Ureter (tissue), 1 donor: ENCODE results near the gene CALHM1. TPM values are rescaled to one million over a fixed set of nuclear protein-coding genes. Genes with fewer than 3 reads are reported as not detected.
"Not testable (repeated sequence)": the region's sequence is repeated elsewhere in the genome, so short reads cannot be mapped to it uniquely, and the experiment has no call there.

Source experiments
- DNase-seq: peaks from one replicate; pipeline ENCODE4 v3.0.0-alpha.2; 2020; ENCODE audit warnings: low spot score
- total RNA-seq: library from RNA; stranded (reverse); gene quantifications from one replicate; pipeline ENCODE4 v1.2.4, GENCODE V29; 2023
- donor health status: DM: yes; HTN: yes; CAD: no.

CALHM1 gene
- not detected for total RNA-seq

GRCh38 chr10:103458720-103459119 lies at the start of gene CALHM1:
Gene CALHM1, minus strand, starts transcription at chr10:103458900. Its CDS starts 149 bp downstream, at chr10:103458751.
- no peak for DNase-seq

- no peak for DNase-seq
These were observed 48.8 kb upstream of the CALHM1 start for GRCh38 chr10:103507235-103508191.

- no peak for DNase-seq
These were observed 47.4 kb upstream of the CALHM1 start for GRCh38 chr10:103506061-103506460.

- DNase-seq: no peak
These were observed 45.6 kb upstream of the CALHM1 start for GRCh38 chr10:103504181-103504783.

GRCh38 chr10:103503777-103504176 lies 45.1 kb upstream of the CALHM1 start:
- not testable (repeated sequence) for DNase-seq

- DNase-seq: no peak
These were observed 44.4 kb upstream of the CALHM1 start for GRCh38 chr10:103502849-103503660.

- no peak for DNase-seq
These were observed 42.5 kb upstream of the CALHM1 start for GRCh38 chr10:103501186-103501585.

GRCh38 chr10:103500481-103500880 lies 41.8 kb upstream of the CALHM1 start:
- no peak for DNase-seq

- DNase-seq: no peak
These were observed 41.2 kb upstream of the CALHM1 start for GRCh38 chr10:103499881-103500280.

- no peak for DNase-seq
These were observed 40.4 kb upstream of the CALHM1 start for GRCh38 chr10:103498936-103499638.

- DNase-seq: no peak
These were observed 38.6 kb upstream of the CALHM1 start for GRCh38 chr10:103497161-103497915.

GRCh38 chr10:103495321-103495720 lies 36.6 kb upstream of the CALHM1 start:
- no peak for DNase-seq

- DNase-seq: no peak
These were observed 35.5 kb upstream of the CALHM1 start for GRCh38 chr10:103493916-103494877.

GRCh38 chr10:103493362-103493915 lies 34.7 kb upstream of the CALHM1 start, which contains the start of gene NEURL1:
Gene NEURL1, plus strand, starts transcription at chr10:103493705. Its CDS starts 683 bp downstream, at chr10:103494388.
- DNase-seq: no peak

GRCh38 chr10:103492655-103493261 lies 34.1 kb upstream of the CALHM1 start:
- no peak for DNase-seq

GRCh38 chr10:103491729-103492364 lies 33.1 kb upstream of the CALHM1 start:
- DNase-seq: no peak

- no peak for DNase-seq
These were observed 32.2 kb upstream of the CALHM1 start for GRCh38 chr10:103490986-103491314.

GRCh38 chr10:103487410-103487708 lies 28.7 kb upstream of the CALHM1 start:
- no peak for DNase-seq
